ENCODE results near the gene PCSK4. TPM values are rescaled to one million over a fixed set of nuclear protein-coding genes. Genes with fewer than 3 reads are reported as not detected.
"Not testable (repeated sequence)": the region's sequence is repeated elsewhere in the genome, so short reads cannot be mapped to it uniquely, and the experiment has no call there.

The PCSK4 gene
- total RNA-seq, 1 donor from 2014 or later = 4.3 TPM

- H3K27me3 ChIP-seq = peaks cover 48% of the 10 kb centered on the region
- intact Hi-C loops (cut with DNase I) = no loop called here
- no peaks in the 10 kb centered on the region for H3K4me1 ChIP-seq
- H3K9me3 ChIP-seq = no peaks in the 10 kb centered on the region
- no peak for DNase-seq
- TF ChIP-seq, protein P1, sequence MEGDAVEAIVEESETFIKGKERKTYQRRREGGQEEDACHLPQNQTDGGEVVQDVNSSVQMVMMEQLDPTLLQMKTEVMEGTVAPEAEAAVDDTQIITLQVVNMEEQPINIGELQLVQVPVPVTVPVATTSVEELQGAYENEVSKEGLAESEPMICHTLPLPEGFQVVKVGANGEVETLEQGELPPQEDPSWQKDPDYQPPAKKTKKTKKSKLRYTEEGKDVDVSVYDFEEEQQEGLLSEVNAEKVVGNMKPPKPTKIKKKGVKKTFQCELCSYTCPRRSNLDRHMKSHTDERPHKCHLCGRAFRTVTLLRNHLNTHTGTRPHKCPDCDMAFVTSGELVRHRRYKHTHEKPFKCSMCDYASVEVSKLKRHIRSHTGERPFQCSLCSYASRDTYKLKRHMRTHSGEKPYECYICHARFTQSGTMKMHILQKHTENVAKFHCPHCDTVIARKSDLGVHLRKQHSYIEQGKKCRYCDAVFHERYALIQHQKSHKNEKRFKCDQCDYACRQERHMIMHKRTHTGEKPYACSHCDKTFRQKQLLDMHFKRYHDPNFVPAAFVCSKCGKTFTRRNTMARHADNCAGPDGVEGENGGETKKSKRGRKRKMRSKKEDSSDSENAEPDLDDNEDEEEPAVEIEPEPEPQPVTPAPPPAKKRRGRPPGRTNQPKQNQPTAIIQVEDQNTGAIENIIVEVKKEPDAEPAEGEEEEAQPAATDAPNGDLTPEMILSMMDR (IDR thresholded peaks at IDR 0.05) = no peak
- H3K36me3 ChIP-seq = no peaks in the 10 kb centered on the region
- H3K4me3 ChIP-seq = no peak within 1 kb of the TSS
- H3K27ac ChIP-seq = no peak within 1 kb of the TSS
- no peak for ATAC-seq
Measured at GRCh38 chr19:1523412-1524286, 33.5 kb upstream of the PCSK4 start, which contains the start of gene PLK5. TSS of gene PLK5 (plus strand) at chr19:1524077. CDS start at chr19:1526997, 2,920 bp downstream.

GRCh38 chr19:1522838-1523237 lies 32.7 kb upstream of the PCSK4 start:
- H3K4me1 ChIP-seq = no peaks in the 10 kb centered on the region
- H3K9me3 ChIP-seq = no peaks in the 10 kb centered on the region
- DNase-seq (no peak), ATAC-seq (no peak)
- no peaks in the 10 kb centered on the region for H3K36me3 ChIP-seq
- no peak overlapping the region for H3K27ac ChIP-seq
- intact Hi-C loops (cut with DNase I) = no loop called here
- peaks cover 45% of the 10 kb centered on the region for H3K27me3 ChIP-seq
- TF ChIP-seq, protein P1 (IDR thresholded peaks at IDR 0.05) = no peak
- no peak overlapping the region for H3K4me3 ChIP-seq

DNA sequence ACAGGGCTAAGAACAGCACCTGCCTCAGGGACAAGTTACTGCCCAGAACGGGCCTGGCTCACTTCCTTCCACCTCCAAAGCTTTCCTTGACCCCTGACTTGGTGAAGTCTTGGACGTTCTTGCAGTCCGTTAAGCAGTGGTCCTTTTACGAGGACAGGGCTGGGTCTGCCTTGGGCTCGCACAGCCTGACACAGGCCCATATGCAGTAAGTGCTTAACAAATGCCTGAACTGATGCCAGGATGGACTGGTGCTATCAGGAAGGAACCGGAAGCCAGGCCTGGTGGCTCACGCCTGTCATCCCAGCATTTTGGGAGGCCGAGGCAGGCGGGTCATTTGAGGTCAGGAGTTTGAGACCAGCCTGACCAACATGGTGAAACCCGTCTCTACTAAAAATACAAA lies 31.9 kb upstream of the PCSK4 start:
- no peak overlapping the region for H3K4me3 ChIP-seq
- no peak for ATAC-seq
- no peaks in the 10 kb centered on the region for H3K9me3 ChIP-seq
- TF ChIP-seq, protein P1 (IDR thresholded peaks at IDR 0.05) = no peak
- H3K36me3 ChIP-seq = no peaks in the 10 kb centered on the region
- no peak overlapping the region for H3K27ac ChIP-seq
- peaks cover 38% of the 10 kb centered on the region for H3K27me3 ChIP-seq
- intact Hi-C loops (cut with DNase I) = no loop called here
- no peaks in the 10 kb centered on the region for H3K4me1 ChIP-seq
- DNase-seq = no peak

- no peak for DNase-seq
- no peaks in the 10 kb centered on the region for H3K4me1 ChIP-seq
- no peak for ATAC-seq
- H3K27ac ChIP-seq = no peak overlapping the region
- H3K27me3 ChIP-seq = peaks cover 37% of the 10 kb centered on the region
- no peaks in the 10 kb centered on the region for H3K36me3 ChIP-seq
- TF ChIP-seq, protein P1 (IDR thresholded peaks at IDR 0.05) = no peak
- intact Hi-C loops (cut with DNase I) = no loop called here
- H3K9me3 ChIP-seq = no peaks in the 10 kb centered on the region
- H3K4me3 ChIP-seq = no peak overlapping the region
Measured at GRCh38 chr19:1521636-1522035, 31.5 kb upstream of the PCSK4 start.

GRCh38 chr19:1520203-1520780 lies 30.1 kb upstream of the PCSK4 start:
- intact Hi-C loops (cut with DNase I) = no loop called here
- TF ChIP-seq, protein P1 (IDR thresholded peaks at IDR 0.05) = no peak
- Histone ChIP-seq H3K36me3 (no peaks in the 10 kb centered on the region), H3K27ac (no peak overlapping the region), H3K27me3 (peaks cover 34% of the 10 kb centered on the region), H3K4me3 (no peak overlapping the region), H3K9me3 (no peaks in the 10 kb centered on the region), H3K4me1 (no peaks in the 10 kb centered on the region)
- DNase-seq (no peak), ATAC-seq (no peak)

GRCh38 chr19:1519802-1520201 lies 29.7 kb upstream of the PCSK4 start:
- H3K4me3 ChIP-seq; H3K9me3 ChIP-seq; H3K36me3 ChIP-seq; H3K27ac ChIP-seq; DNase-seq; H3K4me1 ChIP-seq; ATAC-seq; intact Hi-C loops (cut with DNase I): not testable (repeated sequence)
- peaks cover 34% of the 10 kb centered on the region for H3K27me3 ChIP-seq

Measured in upper lobe of right lung (tissue), 1 donor.